Erythroblast (primary cell): ENCODE results near the gene GGACT.

Experiments
- GATA1 ChIP-seq: IDR thresholded peaks from 2 replicates; pipeline ENCODE4 v1.6.1; 2011; ENCODE audit warnings: low read depth, mild to moderate bottlenecking, control low read depth, low read length, moderate library complexity
- POLR2A ChIP-seq: IDR thresholded peaks from 2 replicates; pipeline ENCODE4 v1.6.1; 2011; ENCODE audit warnings: mild to moderate bottlenecking, low read length

GRCh38 chr13:100630555-100630954 is 42.0 kb upstream of the GGACT start:
- TF ChIP-seq POLR2A (no peak), GATA1 (no peak)
